Spleen (tissue), 11 donors: Measurements from ENCODE around the gene COX7B2. TPM values are rescaled to one million over a fixed set of nuclear protein-coding genes. Genes with fewer than 3 reads are reported as not detected.
A peak's percentile ranks its signal among the peaks of the same experiment; 100 is the strongest.

Experiments used
- DNase-seq: peaks from one replicate; pipeline ENCODE4 v3.0.0-alpha.2; 2020
- H3K27ac ChIP-seq, 8 donors: fragments of 200-600 bp; sonication (generic) in 7 of 8; 1 replicate in 4 of 8; 2 replicates in 4 of 8; pipeline versions ENCODE4 v1.5.0 to v1.8.0; 2016 to 2021; ENCODE audit warnings: inconsistent platforms in 4 of 8, mild to moderate bottlenecking in 4 of 8, moderate library complexity in 1 of 8
- H3K27me3 ChIP-seq, 7 donors: fragments of 200-600 bp; sonication (generic) in 6 of 7; replicated peaks in 1 of 7; 1 replicate in 4 of 7; 2 replicates in 3 of 7; pipeline versions ENCODE4 v1.5.0 to v1.8.0; 2016 to 2021; ENCODE audit warnings: inconsistent platforms in 3 of 7, mild to moderate bottlenecking in 1 of 7
- H3K36me3 ChIP-seq, 6 donors: fragments of 200-600 bp; sonication (generic) in 5 of 6; 1 replicate in 4 of 6; 2 replicates in 2 of 6; pipeline versions ENCODE4 v1.5.0 to v1.8.0; 2016 to 2021; ENCODE audit warnings: inconsistent platforms in 2 of 6
- H3K4me1 ChIP-seq, 6 donors: fragments of 200-600 bp; sonication (generic) in 5 of 6; 1 replicate in 3 of 6; 2 replicates in 3 of 6; pipeline versions ENCODE4 v1.5.0 to v1.8.0; 2016 to 2021; ENCODE audit warnings: inconsistent platforms in 3 of 6
- H3K4me3 ChIP-seq, 8 donors: fragments of 200-600 bp; sonication (generic) in 7 of 8; 1 replicate in 4 of 8; 2 replicates in 4 of 8; pipeline versions ENCODE4 v1.5.0 to v1.8.0; 2016 to 2021; ENCODE audit warnings: inconsistent platforms in 4 of 8, mild to moderate bottlenecking in 4 of 8, moderate library complexity in 2 of 8
- H3K9me3 ChIP-seq, 8 donors: fragments of 200-600 bp; sonication (generic) in 7 of 8; 1 replicate in 4 of 8; 2 replicates in 4 of 8; pipeline versions ENCODE4 v1.5.0 to v1.8.0; 2016 to 2021; ENCODE audit warnings: inconsistent platforms in 4 of 8
- POLR2A ChIP-seq, 3 donors: fragments of 450-650 bp; IDR thresholded peaks; one replicate each; pipeline ENCODE4 v1.5.1; 2017; ENCODE audit warnings: antibody characterized with exemption in 3 of 3, mild to moderate bottlenecking in 1 of 3
- POLR2AphosphoS5 ChIP-seq, 3 donors: sonication (generic); formaldehyde crosslinking; IDR thresholded peaks; one replicate each; pipeline ENCODE4 v1.5.1; 2017; ENCODE audit warnings: antibody characterized with exemption in 3 of 3
- WGBS, 5 donors: extraction: QIAGEN DNeasy Blood & Tissue Kit in 3 of 5; methylation state at CpG; one replicate each; pipeline versions ENCODE4 v1.1.5 to v1.1.7; 2013 to 2018; 5-methylcytosine and 5-hydroxymethylcytosine counted together
- intact Hi-C: fragments of 100-400 bp; cut with DNase I; formaldehyde crosslinking; loops from one replicate; pipeline ENCODE4 v1.15.0; 2023; ENCODE audit warnings: low total_unique reads
- polyA plus RNA-seq, 3 donors: library from polyadenylated mRNA; stranded (reverse); fragments of 200-250 nt; gene quantifications; one replicate each; pipeline ENCODE4 v1.2.1, GENCODE V29; 2013
- total RNA-seq, 7 donors: library from RNA; depleted of rRNA in 3 of 7; stranded (reverse); fragments of >200 nt in 3 of 7; fragmentation: NEBNext Ultra II Directional in 4 of 7; extraction: Animal tissue kit (Norgen Biotek cat#: 25700) in 4 of 7; gene quantifications; one replicate each; pipeline versions ENCODE4 v1.1.0 to v1.2.1, GENCODE V29; 2016 to 2021
- TF ChIP-seq, protein P1 (sequence below), 11 experiments: fragments of 200-600 bp in 7 of 11; fragments of 450-650 bp in 4 of 11; sonication (generic) in 4 of 11; IDR thresholded peaks in 8 of 11; conservative IDR thresholded peaks in 3 of 11; 1 replicate in 7 of 11; 2 replicates in 4 of 11; pipeline versions ENCODE4 v1.4.0 to v1.8.0; 2016 to 2021; ENCODE audit warnings: antibody characterized with exemption in 11 of 11, inconsistent platforms in 4 of 11, mild to moderate bottlenecking in 1 of 11
- donor health status: healthy with polysubstance abuse.
- donor health status: DM: no; HTN: no; CAD: no; lungs with moderate emphysema.
- donor health status: DM: no; HTN: no; CAD: no.
- donor health status: Bipolar disorder and iron deficiency.
- donor health status: healthy.
- donor health status: DM: no; HTN: no; CAD: no.
- donor health status: DM: yes; HTN: yes; CAD: no.

Gene COX7B2
- total and polyA plus RNA-seq, 10 donors, result not detected

DNA sequence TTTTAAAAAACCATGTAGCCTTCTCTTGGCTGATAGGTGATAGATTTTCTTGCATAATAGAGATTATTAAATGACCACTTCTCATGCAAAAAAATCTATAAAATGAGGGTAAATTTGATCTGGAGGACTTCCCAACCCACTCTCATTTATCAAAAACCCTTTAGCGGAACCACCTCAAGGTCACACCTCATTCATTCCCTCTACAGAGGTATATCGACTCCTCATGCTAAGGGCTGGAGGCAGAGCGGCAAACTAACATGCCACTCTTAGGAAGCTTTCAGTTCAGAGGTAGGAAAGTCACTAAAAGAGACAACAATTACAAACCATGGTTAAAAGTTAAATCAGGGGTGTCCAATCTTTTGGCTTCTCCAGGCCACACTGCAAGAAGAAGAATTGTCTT lies 90.0 kb downstream of the COX7B2 start:
- Histone ChIP-seq H3K27ac (no peak overlapping the region), H3K4me3 (no peak overlapping the region), H3K9me3 (no peaks in the 10 kb centered on the region), H3K27me3 (no peaks in the 10 kb centered on the region), H3K4me1 (no peaks in the 10 kb centered on the region), H3K36me3 (no peaks in the 10 kb centered on the region)
- DNase-seq, result no peak
- no peak for TF ChIP-seq POLR2A (IDR thresholded peaks at IDR 0.05)
- TF ChIP-seq, protein P1, sequence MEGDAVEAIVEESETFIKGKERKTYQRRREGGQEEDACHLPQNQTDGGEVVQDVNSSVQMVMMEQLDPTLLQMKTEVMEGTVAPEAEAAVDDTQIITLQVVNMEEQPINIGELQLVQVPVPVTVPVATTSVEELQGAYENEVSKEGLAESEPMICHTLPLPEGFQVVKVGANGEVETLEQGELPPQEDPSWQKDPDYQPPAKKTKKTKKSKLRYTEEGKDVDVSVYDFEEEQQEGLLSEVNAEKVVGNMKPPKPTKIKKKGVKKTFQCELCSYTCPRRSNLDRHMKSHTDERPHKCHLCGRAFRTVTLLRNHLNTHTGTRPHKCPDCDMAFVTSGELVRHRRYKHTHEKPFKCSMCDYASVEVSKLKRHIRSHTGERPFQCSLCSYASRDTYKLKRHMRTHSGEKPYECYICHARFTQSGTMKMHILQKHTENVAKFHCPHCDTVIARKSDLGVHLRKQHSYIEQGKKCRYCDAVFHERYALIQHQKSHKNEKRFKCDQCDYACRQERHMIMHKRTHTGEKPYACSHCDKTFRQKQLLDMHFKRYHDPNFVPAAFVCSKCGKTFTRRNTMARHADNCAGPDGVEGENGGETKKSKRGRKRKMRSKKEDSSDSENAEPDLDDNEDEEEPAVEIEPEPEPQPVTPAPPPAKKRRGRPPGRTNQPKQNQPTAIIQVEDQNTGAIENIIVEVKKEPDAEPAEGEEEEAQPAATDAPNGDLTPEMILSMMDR (IDR thresholded peaks at IDR 0.05 in 8 of 11, conservative IDR thresholded peaks at IDR 0.05 in 3 of 11), result no peak
- TF ChIP-seq POLR2AphosphoS5 (IDR thresholded peaks at IDR 0.05), result no peak
- intact Hi-C loops, result no loop called here
- WGBS, 5 donors, result 87 to 97% (median 91%) methylated on average over 3 of the region's 3 CpGs

DNA sequence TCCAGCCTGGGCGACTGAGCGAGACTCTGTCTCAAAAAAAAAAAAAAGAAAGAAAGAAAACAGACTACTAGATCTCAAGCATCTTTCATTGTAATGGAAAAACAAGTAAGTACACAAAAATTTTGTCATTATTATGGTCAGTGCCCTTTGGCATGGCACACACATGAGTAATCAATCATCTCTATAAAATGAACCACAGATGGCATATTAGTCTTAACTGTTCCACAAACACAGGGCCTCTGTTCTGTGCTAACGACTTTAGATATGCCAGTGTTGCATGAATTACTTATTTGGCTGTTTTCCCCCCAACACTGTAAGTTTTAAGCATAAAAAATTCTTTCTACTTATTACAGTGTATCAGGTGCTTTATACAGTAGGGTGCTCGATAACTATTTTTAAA lies 90.4 kb downstream of the COX7B2 start:
- DNase-seq, result no peak
- Histone ChIP-seq H3K4me1 (no peaks in the 10 kb centered on the region), H3K27me3 (no peaks in the 10 kb centered on the region), H3K36me3 (no peaks in the 10 kb centered on the region), H3K27ac (no peak overlapping the region), H3K9me3 (no peaks in the 10 kb centered on the region), H3K4me3 (no peak overlapping the region)
- WGBS, 5 donors, result 76 to 88% (median 79%) methylated on average over 4 of the region's 4 CpGs
- TF ChIP-seq POLR2A (IDR thresholded peaks at IDR 0.05), result no peak
- TF ChIP-seq, protein P1 (IDR thresholded peaks at IDR 0.05 in 8 of 11, conservative IDR thresholded peaks at IDR 0.05 in 3 of 11), result no peak
- intact Hi-C loops, result no loop called here

DNA sequence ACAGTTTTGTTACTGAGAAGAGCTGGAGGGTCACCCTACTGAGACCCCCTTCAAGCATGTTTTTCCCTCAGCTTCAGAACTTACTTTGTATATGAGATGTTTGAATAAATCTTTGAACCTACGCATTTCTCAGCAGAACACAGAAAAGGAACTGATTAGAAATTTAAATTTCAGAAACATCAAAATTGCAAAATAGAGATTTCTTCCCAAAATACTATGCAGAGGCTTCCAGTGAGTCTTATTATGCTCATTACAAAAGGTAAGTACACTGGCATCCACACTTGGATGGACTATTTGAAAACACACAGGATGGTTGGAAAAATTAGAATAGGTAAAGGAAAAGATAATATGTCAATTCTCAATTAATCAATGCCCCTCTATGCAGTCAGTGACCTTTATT lies 91.2 kb downstream of the COX7B2 start:
- intact Hi-C loops, result no loop called here
- 88 to 94% (median 90%) methylated on average over 1 of the region's 1 CpG for whole genome bisulfite sequencing, 5 donors
- H3K4me1 ChIP-seq, result no peaks in the 10 kb centered on the region
- H3K4me3 ChIP-seq, result no peak overlapping the region
- no peak overlapping the region for H3K27ac ChIP-seq
- no peaks in the 10 kb centered on the region for H3K36me3 ChIP-seq
- no peaks in the 10 kb centered on the region for H3K27me3 ChIP-seq
- no peaks in the 10 kb centered on the region for H3K9me3 ChIP-seq
- no peak for DNase-seq
- TF ChIP-seq POLR2A (IDR thresholded peaks at IDR 0.05) (no peak), POLR2AphosphoS5 (IDR thresholded peaks at IDR 0.05) (no peak)
- TF ChIP-seq, protein P1 (IDR thresholded peaks at IDR 0.05 in 8 of 11, conservative IDR thresholded peaks at IDR 0.05 in 3 of 11), result no peak

DNA sequence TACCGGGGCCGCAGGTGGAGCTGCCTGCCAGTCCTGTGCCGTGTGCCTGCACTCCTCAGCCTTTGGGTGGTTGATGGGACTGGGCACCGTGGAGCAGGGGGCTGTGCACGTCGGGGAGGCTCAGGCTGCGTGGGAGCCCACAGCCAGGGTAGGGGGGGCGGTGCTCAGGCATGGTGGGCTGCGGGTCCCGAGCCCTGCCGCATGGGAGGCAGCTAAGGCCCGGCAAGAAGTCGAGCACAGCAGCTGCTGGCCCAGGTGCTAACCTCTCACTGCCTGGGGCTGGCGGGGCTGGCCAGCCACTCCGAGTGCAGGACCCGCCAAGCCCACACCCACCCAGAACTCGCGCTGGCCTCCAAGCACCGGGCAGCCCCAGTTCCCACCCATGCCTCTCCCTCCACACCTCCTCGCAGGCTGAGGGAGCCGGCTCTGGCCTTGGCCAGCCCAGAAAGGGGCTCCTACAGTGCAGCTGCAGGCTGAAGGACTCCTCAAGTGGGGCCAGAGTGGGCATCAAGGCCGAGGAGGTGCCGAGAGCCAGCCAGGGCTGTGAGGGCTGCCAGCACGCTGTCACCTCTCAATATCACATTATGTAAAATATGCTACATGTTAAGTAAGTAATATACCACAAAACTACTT lies 104.1 kb downstream of the COX7B2 start:
- H3K27me3 ChIP-seq, result no peaks in the 10 kb centered on the region

More for the DNA sequence above, 104.1 kb downstream of the COX7B2 start:
- intact Hi-C loops, result no loop called here
- WGBS, 5 donors, result 87 to 93% (median 90%) methylated on average over 10 to 24 of the region's 24 CpGs
- Histone ChIP-seq H3K4me3 (no peak overlapping the region), H3K27ac (no peak overlapping the region), H3K4me1 (no peaks in the 10 kb centered on the region), H3K36me3 (no peaks in the 10 kb centered on the region), H3K9me3 (peaks cover 0 to 13% (median 5%) of the 10 kb centered on the region in 8 donors)
- no peak for TF ChIP-seq POLR2A (IDR thresholded peaks at IDR 0.05)
- TF ChIP-seq POLR2AphosphoS5 (IDR thresholded peaks at IDR 0.05), result no peak
- TF ChIP-seq, protein P1 (IDR thresholded peaks at IDR 0.05 in 8 of 11, conservative IDR thresholded peaks at IDR 0.05 in 3 of 11), result no peak
- DNase-seq, result peak; percentile 64
